Measurements from ENCODE around the gene PTTG2.
A peak's percentile ranks its signal among the peaks of the same experiment; 100 is the strongest.

Gene PTTG2

GRCh38 chr4:37953620-37954293, 6.4 kb upstream of the PTTG2 start:
- peak; percentile 53 for DNase-seq (ENCODE audit: low read depth)
- H3K4me3 ChIP-seq (ENCODE audit: control insufficient read depth, low read depth, low read length), result no peak overlapping the region
- TF ChIP-seq CTCF (conservative IDR thresholded peaks at IDR 0.05; ENCODE audit: control insufficient read depth, insufficient read depth, low read depth, low read length), result no peak

GRCh38 chr4:37956941-37957340, 3.3 kb upstream of the PTTG2 start:
- TF ChIP-seq CTCF (conservative IDR thresholded peaks at IDR 0.05; ENCODE audit: control insufficient read depth, insufficient read depth, low read depth, low read length), result no peak
- DNase-seq (ENCODE audit: low read depth), result no peak
- H3K4me3 ChIP-seq (ENCODE audit: control insufficient read depth, low read depth, low read length), result no peak overlapping the region

GRCh38 chr4:37958932-37959331, 1.3 kb upstream of the PTTG2 start:
- TF ChIP-seq CTCF (conservative IDR thresholded peaks at IDR 0.05; ENCODE audit: control insufficient read depth, insufficient read depth, low read depth, low read length), result no peak
- H3K4me3 ChIP-seq (ENCODE audit: control insufficient read depth, low read depth, low read length), result no peak overlapping the region
- no peak for DNase-seq (ENCODE audit: low read depth)

- no peak for DNase-seq (ENCODE audit: low read depth)
- no peak for TF ChIP-seq CTCF (conservative IDR thresholded peaks at IDR 0.05; ENCODE audit: control insufficient read depth, insufficient read depth, low read depth, low read length)
- no peak overlapping the region for H3K4me3 ChIP-seq (ENCODE audit: control insufficient read depth, low read depth, low read length)
These were observed 667 bp downstream of the PTTG2 start for GRCh38 chr4:37960679-37961450.

GRCh38 chr4:37964734-37965457, 4.7 kb downstream of the PTTG2 start:
- no peak for DNase-seq (ENCODE audit: low read depth)
- TF ChIP-seq CTCF (conservative IDR thresholded peaks at IDR 0.05; ENCODE audit: control insufficient read depth, insufficient read depth, low read depth, low read length), result no peak
- no peak overlapping the region for H3K4me3 ChIP-seq (ENCODE audit: control insufficient read depth, low read depth, low read length)

GRCh38 chr4:37966044-37966443, 5.8 kb downstream of the PTTG2 start:
- TF ChIP-seq CTCF (conservative IDR thresholded peaks at IDR 0.05; ENCODE audit: control insufficient read depth, insufficient read depth, low read depth, low read length), result no peak
- no peak for DNase-seq (ENCODE audit: low read depth)
- no peak overlapping the region for H3K4me3 ChIP-seq (ENCODE audit: control insufficient read depth, low read depth, low read length)

Measured in fibroblast of mammary gland (primary cell).